HepG2 (cell line): ENCODE results near the gene ANKRD12. TPM values are rescaled to one million over a fixed set of nuclear protein-coding genes. Genes with fewer than 3 reads are reported as not detected.

Experiments used
- ATAC-seq: fragments of 200-7000 bp; cut with Tn5 transposase; 3 replicates; pipeline ENCODE4 v1.9.1; 2020; ENCODE audit warnings: mild to moderate bottlenecking, moderate library complexity
- BruUV-seq: library from RNA; stranded (reverse); fragments of 400-500 nt; replicated peaks from 2 replicates; lab custom pipeline; 2021; lab: Mats Ljungman, UMichigan
- CTCF ChIA-PET: fragments of 300-600 bp; formaldehyde crosslinking; extraction: SDS; loops from one replicate; lab custom pipeline; 2021; ENCODE audit warnings: low total read pairs, inconsistent platforms, low intra/inter-chr PET ratio; lab: Yijun Ruan, JAX
- POLR2A ChIA-PET: fragments of 350-600 bp; sonication (Branson Sonifier 250); formaldehyde crosslinking; loops from one replicate; lab custom pipeline; 2020; ENCODE audit warnings: antibody characterized with exemption, inconsistent platforms; lab: Yijun Ruan, JAX
- DNase-seq: peaks from one replicate; pipeline ENCODE4 v3.0.0-alpha.2; 2015; ENCODE audit warnings: low spot score
- FAIRE-seq: peaks from 3 replicates; lab custom pipeline; 2011; peaks lifted over from hg19 to GRCh38; lab: Jason Lieb, UNC
- H2AFZ ChIP-seq: one replicate; pipeline ENCODE4 v1.6.1; 2011; ENCODE audit warnings: low read length, inconsistent platforms
- H3K27ac ChIP-seq: fragments of 300-600 bp; 3 replicates; pipeline ENCODE4 v1.8.0; 2011; ENCODE audit warnings: mixed run types, mild to moderate bottlenecking, mixed read lengths, low read length, inconsistent platforms; ENCODE audit not compliant: insufficient read depth; ENCODE audit errors: extremely low read length
- H3K27me3 ChIP-seq, 2 experiments: fragments of 200-600 bp in 1 of 2; 2 replicates in 1 of 2; 3 replicates in 1 of 2; pipeline versions ENCODE4 v1.6.0 to v1.8.0; 2011; ENCODE audit warnings: low read length in 2 of 2, mild to moderate bottlenecking in 2 of 2, moderate library complexity in 2 of 2, inconsistent platforms in 1 of 2; ENCODE audit not compliant: insufficient read depth in 2 of 2, control insufficient read depth in 1 of 2
- H3K36me3 ChIP-seq, 2 experiments: fragments of 200-600 bp in 1 of 2; replicated peaks in 1 of 2; 2 replicates in 1 of 2; 3 replicates in 1 of 2; pipeline versions ENCODE4 v1.5.1 to v1.8.0; 2011; ENCODE audit warnings: low read length in 2 of 2, inconsistent platforms in 1 of 2; ENCODE audit not compliant: insufficient read depth in 2 of 2, control insufficient read depth in 1 of 2
- H3K4me1 ChIP-seq: 2 replicates; pipeline ENCODE4 v1.5.1; 2012; ENCODE audit warnings: low read length, inconsistent platforms; ENCODE audit not compliant: insufficient read depth
- H3K4me2 ChIP-seq: 2 replicates; pipeline ENCODE4 v1.6.0; 2011; ENCODE audit warnings: low read depth, low read length, inconsistent platforms
- H3K4me3 ChIP-seq, 3 experiments: fragments of 200-600 bp in 1 of 3; sonication (generic), shearing (Covaris generic) in 1 of 3; replicated peaks in 1 of 3; 2 replicates each; pipeline ENCODE4 v1.5.1; 2011 to 2016; ENCODE audit warnings: low read length in 3 of 3, inconsistent platforms in 2 of 3, low read depth in 2 of 3, mild to moderate bottlenecking in 2 of 3, control low read depth in 1 of 3, mixed read lengths in 1 of 3; ENCODE audit not compliant: insufficient read depth in 1 of 3
- H3K79me2 ChIP-seq: one replicate; pipeline ENCODE4 v1.6.1; 2011; ENCODE audit warnings: low read length, inconsistent platforms; ENCODE audit not compliant: insufficient read depth
- H3K9ac ChIP-seq: 2 replicates; pipeline ENCODE4 v1.6.0; 2011; ENCODE audit warnings: mild to moderate bottlenecking, low read depth, low read length, inconsistent platforms; ENCODE audit not compliant: insufficient read depth
- H3K9me3 ChIP-seq: 2 replicates; pipeline ENCODE4 v1.5.1; 2012; ENCODE audit warnings: mild to moderate bottlenecking, low read length
- H4K20me1 ChIP-seq: 2 replicates; pipeline ENCODE4 v1.6.0; 2011; ENCODE audit warnings: inconsistent platforms, mild to moderate bottlenecking, low read length, moderate library complexity; ENCODE audit not compliant: insufficient read depth
- MAZ ChIP-seq, 2 experiments: sonication (generic) in 1 of 2; formaldehyde crosslinking in 1 of 2; IDR thresholded peaks; 2 replicates each; pipeline versions ENCODE4 v1.5.0 to v1.6.1; 2012 to 2020; ENCODE audit warnings: low read depth in 2 of 2, mild to moderate bottlenecking in 2 of 2, borderline replicate concordance in 1 of 2, improper control_type of control experiment in 1 of 2, low read length in 1 of 2, missing genetic modification reagents in 1 of 2, moderate library complexity in 1 of 2
- ZFP90 ChIP-seq: sonication (generic); formaldehyde crosslinking; IDR thresholded peaks from 2 replicates; pipeline ENCODE4 v1.8.0; 2022; ENCODE audit warnings: missing genetic modification reagents, mild to moderate bottlenecking, inconsistent platforms, borderline replicate concordance
- ZNF460 ChIP-seq: sonication (generic); formaldehyde crosslinking; IDR thresholded peaks from 2 replicates; pipeline ENCODE4 v1.5.1; 2020; ENCODE audit warnings: missing genetic modification reagents, mild to moderate bottlenecking, borderline replicate concordance
- ZNF607 ChIP-seq: sonication (generic); formaldehyde crosslinking; IDR thresholded peaks from 2 replicates; pipeline ENCODE4 v1.5.1; 2020; ENCODE audit warnings: missing genetic modification reagents, mild to moderate bottlenecking, borderline replicate concordance
- ZNF790 ChIP-seq: sonication (generic); formaldehyde crosslinking; IDR thresholded peaks from 2 replicates; pipeline ENCODE4 v1.8.0; 2022; ENCODE audit warnings: missing genetic modification reagents, mild to moderate bottlenecking, borderline replicate concordance
- WGBS: methylation state at CpG from one replicate; pipeline ENCODE4 v1.1.6; 2017; ENCODE audit warnings: low lambda C conversion rate; 5-methylcytosine and 5-hydroxymethylcytosine counted together
- in situ Hi-C: cut with HindIII; loops from 2 replicates; pipeline ENCODE4 v1.10.0; 2017; ENCODE audit warnings: low pct_unique_long_range_greater_than_20kb; ENCODE audit not compliant: extremely low pct_ligation_motif_present
- intact Hi-C: fragments of 100-400 bp; cut with micrococcal nuclease; formaldehyde crosslinking; loops from one replicate; pipeline ENCODE4 v1.10.0; 2022; ENCODE audit not compliant: unreplicated experiment
- polyA plus RNA-seq, 8 experiments: library from polyadenylated mRNA; depleted of rRNA in 3 of 8; stranded (reverse) in 7 of 8; unstranded in 1 of 8; fragments of >200 nt; fragmentation: Illumina TruSeq in 4 of 8; extraction: Trizol in 4 of 8; gene quantifications; 2 replicates each; pipeline versions ENCODE4 v1.2.1 to v1.2.3, GENCODE V29; 2011 to 2016; ENCODE audit warnings: low read depth in 4 of 8, missing spikeins in 1 of 8, mixed read lengths in 1 of 8; ENCODE audit not compliant: insufficient read depth in 1 of 8
- total RNA-seq, 5 experiments: library from RNA; depleted of rRNA; stranded (reverse); fragments of >200 nt; fragmentation: Illumina TruSeq; extraction: Trizol; gene quantifications; 2 replicates each; pipeline ENCODE4 v1.2.3, GENCODE V29; 2016; ENCODE audit warnings: low read depth in 1 of 5
- TF ChIP-seq, protein P1 (sequence below): sonication (generic); formaldehyde crosslinking; IDR thresholded peaks from 2 replicates; pipeline ENCODE4 v1.4.0; 2020; ENCODE audit warnings: missing genetic modification reagents

ANKRD12 gene
- total and polyA plus RNA-seq, 2 of the 13 experiments (the other 11 are each of a cell fraction or from before 2014, with no cell fraction given) = 6.0 to 23.2 TPM

DNA sequence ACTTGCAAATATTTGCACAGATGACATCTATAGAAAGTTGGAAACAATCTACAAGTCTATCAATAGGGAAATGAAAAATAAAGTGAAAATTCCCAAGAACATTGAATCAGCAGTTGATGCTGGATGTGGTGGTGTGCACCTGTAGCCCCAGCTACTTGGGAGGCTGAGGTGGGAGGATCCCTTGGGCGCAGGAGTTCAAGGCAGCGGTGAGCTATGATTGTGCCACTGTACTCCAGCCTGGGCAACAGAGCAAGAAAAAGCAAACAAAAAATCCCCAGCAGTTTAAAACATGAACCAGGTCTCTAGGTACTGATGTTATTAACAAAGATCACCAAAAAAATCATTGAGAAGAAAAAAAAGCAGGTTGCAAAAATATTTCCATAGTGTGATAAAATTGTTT, 49.4 kb upstream of the ANKRD12 start:
- H2AFZ ChIP-seq = no peak overlapping the region
- H3K9ac ChIP-seq = no peak overlapping the region
- no peak overlapping the region for H3K4me3 ChIP-seq
- CTCF ChIA-PET = no interaction called here
- H3K79me2 ChIP-seq = no peaks in the 10 kb centered on the region
- no peak overlapping the region for H3K4me2 ChIP-seq
- H3K36me3 ChIP-seq = no peaks in the 10 kb centered on the region
- BruUV-seq = no TSS peak
- ATAC-seq (no peak), DNase-seq (no peak), FAIRE-seq (no peak)
- no peaks in the 10 kb centered on the region for H3K27me3 ChIP-seq
- H3K9me3 ChIP-seq = no peaks in the 10 kb centered on the region
- intact Hi-C loops (no loop called here), in situ Hi-C loops (no loop called here)
- H3K4me1 ChIP-seq = peaks cover 53% of the 10 kb centered on the region
- H4K20me1 ChIP-seq = no peaks in the 10 kb centered on the region
- TF ChIP-seq ZNF607 (CRISPR knock-in tag) (no peak), ZFP90 (CRISPR knock-in tag) (peak; percentile 62; the same call in 1 of the 2 replicates), ZNF460 (CRISPR knock-in tag) (peak; percentile 86), ZNF790 (CRISPR knock-in tag) (no peak), MAZ (IDR thresholded peaks at IDR 0.05; ENCODE audit: borderline replicate concordance, low read depth, low read length) (no peak), MAZ (CRISPR knock-in tag; IDR thresholded peaks at IDR 0.05; ENCODE audit: low read depth) (no peak)
- TF ChIP-seq, protein P1, sequence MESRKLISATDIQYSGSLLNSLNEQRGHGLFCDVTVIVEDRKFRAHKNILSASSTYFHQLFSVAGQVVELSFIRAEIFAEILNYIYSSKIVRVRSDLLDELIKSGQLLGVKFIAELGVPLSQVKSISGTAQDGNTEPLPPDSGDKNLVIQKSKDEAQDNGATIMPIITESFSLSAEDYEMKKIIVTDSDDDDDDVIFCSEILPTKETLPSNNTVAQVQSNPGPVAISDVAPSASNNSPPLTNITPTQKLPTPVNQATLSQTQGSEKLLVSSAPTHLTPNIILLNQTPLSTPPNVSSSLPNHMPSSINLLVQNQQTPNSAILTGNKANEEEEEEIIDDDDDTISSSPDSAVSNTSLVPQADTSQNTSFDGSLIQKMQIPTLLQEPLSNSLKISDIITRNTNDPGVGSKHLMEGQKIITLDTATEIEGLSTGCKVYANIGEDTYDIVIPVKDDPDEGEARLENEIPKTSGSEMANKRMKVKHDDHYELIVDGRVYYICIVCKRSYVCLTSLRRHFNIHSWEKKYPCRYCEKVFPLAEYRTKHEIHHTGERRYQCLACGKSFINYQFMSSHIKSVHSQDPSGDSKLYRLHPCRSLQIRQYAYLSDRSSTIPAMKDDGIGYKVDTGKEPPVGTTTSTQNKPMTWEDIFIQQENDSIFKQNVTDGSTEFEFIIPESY = 0 out of 2 replicates have a peak, but pooled peaks have one; percentile 17
- POLR2A ChIA-PET = interaction anchor here (1.5 kb wide), 1 partner anchor 16 kb away, joined by 5 read pairs; the partner anchor contains the start of gene NDUFV2
- no peak overlapping the region for H3K27ac ChIP-seq
- 95% methylated on average over 2 of the region's 2 CpGs for WGBS
